CD4-positive, alpha-beta T cell treated with Interleukin-17A for 1 hour (primary cell): Measurements from ENCODE around the gene RGN.
"Not testable (repeated sequence)": the region's sequence is repeated elsewhere in the genome, so short reads cannot be mapped to it uniquely, and the experiment has no call there.

Experiments
- DNase-seq: peaks from one replicate; pipeline ENCODE4 v3.0.0-alpha.2; 2020

Gene RGN

GRCh38 chrX:47124466-47124865 is 46.2 kb downstream of the RGN start:
- not testable (repeated sequence) for DNase-seq

DNA sequence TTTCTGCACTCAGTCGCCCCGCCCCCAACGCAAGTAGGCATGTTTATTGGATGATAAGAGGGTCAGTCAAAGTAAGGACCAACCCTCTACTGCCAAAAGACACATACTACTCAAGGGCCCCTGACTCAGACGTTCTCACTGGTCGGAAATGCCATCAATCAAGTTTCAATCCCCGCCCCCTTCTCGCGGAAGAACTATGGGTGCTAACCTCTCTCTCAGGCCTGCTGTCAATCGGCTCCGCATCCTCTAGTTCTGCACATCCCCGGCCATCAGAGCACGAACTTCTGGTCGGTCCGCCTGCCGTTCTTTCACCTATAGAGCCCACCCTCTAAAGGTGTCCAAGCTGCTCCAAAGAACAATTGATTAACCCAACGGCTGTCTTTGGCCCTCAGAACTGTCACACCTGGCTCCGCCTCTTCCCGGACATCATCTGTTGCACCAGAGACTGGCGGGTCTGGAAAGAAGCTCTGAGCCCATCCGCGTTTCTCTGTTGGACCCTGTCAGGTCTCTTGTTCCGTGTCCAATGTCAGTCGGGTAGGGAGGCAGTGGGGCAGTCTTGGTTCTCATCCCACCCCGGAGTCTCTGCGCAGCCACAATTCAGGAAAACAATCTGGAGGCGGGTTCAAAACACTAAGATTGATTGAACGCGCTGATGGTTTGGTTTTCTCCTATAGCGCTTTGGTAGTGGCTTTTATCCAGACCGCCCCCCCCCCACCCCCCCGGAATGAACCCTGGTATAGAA is 51.1 kb downstream of the RGN start:
- DNase-seq = peak; percentile 96

GRCh38 chrX:47129899-47130358 is 51.7 kb downstream of the RGN start:
- no peak for DNase-seq

DNA sequence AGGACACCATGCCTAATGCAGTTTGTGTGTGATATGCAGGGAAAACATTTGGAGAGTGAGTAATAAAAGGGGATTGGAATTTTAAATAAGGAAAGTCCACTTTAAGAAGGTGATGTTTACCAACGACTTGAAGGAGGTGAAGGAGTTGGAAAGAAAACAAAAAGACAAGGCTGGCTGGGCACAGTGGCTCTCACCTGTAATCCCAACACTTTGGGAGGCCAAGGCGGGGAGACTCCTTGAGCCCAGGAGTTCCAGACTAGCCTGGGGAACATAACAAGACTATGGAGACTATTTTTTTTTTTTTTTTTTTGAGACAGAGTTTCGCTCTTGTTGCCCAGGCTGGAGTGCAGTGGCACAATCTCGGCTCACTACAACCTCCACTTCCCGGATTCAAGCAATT is 55.2 kb downstream of the RGN start:
- no peak for DNase-seq

GRCh38 chrX:47135650-47136049 is 57.4 kb downstream of the RGN start:
- DNase-seq = not testable (repeated sequence)

DNA sequence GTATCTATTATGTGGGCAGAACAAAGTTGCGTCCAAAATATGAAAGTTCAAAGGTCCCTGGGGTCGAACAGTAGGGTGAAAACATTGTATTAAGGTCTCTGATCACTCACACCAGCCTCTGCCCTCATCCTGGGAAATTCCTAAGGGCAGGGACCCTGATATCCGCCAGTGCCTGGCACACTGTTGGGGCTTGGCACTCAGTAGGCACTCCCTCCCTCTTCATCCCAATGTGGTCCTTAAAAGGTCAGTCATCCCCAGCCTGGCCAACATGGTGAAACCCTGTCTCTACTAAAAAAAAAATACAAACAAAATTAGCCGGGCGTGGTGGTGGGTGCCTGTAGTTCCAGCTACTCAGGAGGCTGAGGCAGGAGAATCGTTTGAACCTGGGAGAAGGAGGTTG is 59.9 kb downstream of the RGN start:
- DNase-seq = no peak
